ENCODE data around the gene TEAD1.

Gene TEAD1

GRCh38 chr11:12673924-12674570 lies at the start of gene TEAD1:
Gene TEAD1 (plus strand): TSS chr11:12674421.
- peak; percentile 44 for DNase-seq

- DNase-seq: no peak
Measured at GRCh38 chr11:12624595-12624994, 49.6 kb upstream of the TEAD1 start.

GRCh38 chr11:12625438-12626071 lies 48.7 kb upstream of the TEAD1 start:
- DNase-seq: no peak

- DNase-seq: no peak
Measured at GRCh38 chr11:12626616-12627015, 47.6 kb upstream of the TEAD1 start.

GRCh38 chr11:12628314-12628713 lies 45.9 kb upstream of the TEAD1 start:
- no peak for DNase-seq

GRCh38 chr11:12629601-12630313 lies 44.5 kb upstream of the TEAD1 start:
- no peak for DNase-seq

- no peak for DNase-seq
Measured at GRCh38 chr11:12631651-12632050, 42.6 kb upstream of the TEAD1 start.

- no peak for DNase-seq
Measured at GRCh38 chr11:12634329-12634728, 39.9 kb upstream of the TEAD1 start.

- DNase-seq: no peak
Measured at GRCh38 chr11:12636871-12637410, 37.3 kb upstream of the TEAD1 start.

- DNase-seq: no peak
Measured at GRCh38 chr11:12639388-12639787, 34.8 kb upstream of the TEAD1 start.

GRCh38 chr11:12640355-12640754 lies 33.9 kb upstream of the TEAD1 start:
- no peak for DNase-seq

- DNase-seq: no peak
Measured at GRCh38 chr11:12640926-12641849, 33.0 kb upstream of the TEAD1 start.

GRCh38 chr11:12642040-12642439 lies 32.2 kb upstream of the TEAD1 start:
- DNase-seq: no peak

- no peak for DNase-seq
Measured at GRCh38 chr11:12642806-12643428, 31.3 kb upstream of the TEAD1 start.

- DNase-seq: no peak
Measured at GRCh38 chr11:12646478-12646877, 27.7 kb upstream of the TEAD1 start.

- no peak for DNase-seq
Measured at GRCh38 chr11:12653729-12654128, 20.5 kb upstream of the TEAD1 start.

GRCh38 chr11:12655842-12656241 lies 18.4 kb upstream of the TEAD1 start:
- no peak for DNase-seq

- no peak for DNase-seq
Measured at GRCh38 chr11:12657336-12657735, 16.9 kb upstream of the TEAD1 start.

GRCh38 chr11:12657981-12658380 lies 16.2 kb upstream of the TEAD1 start:
- DNase-seq: no peak

GRCh38 chr11:12662101-12662689 lies 12.0 kb upstream of the TEAD1 start:
- DNase-seq: no peak

GRCh38 chr11:12664385-12664784 lies 9.8 kb upstream of the TEAD1 start:
- DNase-seq: no peak

GRCh38 chr11:12666915-12667314 lies 7.3 kb upstream of the TEAD1 start:
- DNase-seq: no peak
